ENCODE results near the gene CERS6.
"Not testable (repeated sequence)": the region's sequence is repeated elsewhere in the genome, so short reads cannot be mapped to it uniquely, and the experiment has no call there.

The CERS6 gene

DNA sequence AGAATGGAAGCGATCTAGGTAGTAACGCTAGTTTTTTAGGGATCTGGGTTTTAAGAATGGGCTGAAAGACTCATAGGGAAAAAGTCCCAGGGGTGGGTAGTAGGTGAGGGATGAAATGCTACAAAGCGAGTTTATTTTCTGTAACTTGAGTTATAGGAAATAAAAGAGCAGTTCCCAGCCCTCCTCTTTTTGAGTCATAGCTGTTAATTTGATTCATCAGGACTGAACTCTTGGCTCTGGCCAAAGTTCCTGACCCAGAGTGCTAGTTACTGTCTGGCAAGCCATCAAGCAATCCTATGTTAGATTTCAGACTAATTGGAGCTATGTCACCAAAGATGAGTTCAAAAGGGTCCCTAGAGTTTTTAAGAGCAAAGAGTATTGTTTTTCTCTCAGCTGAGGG lies 328.9 kb downstream of the CERS6 start:
- DNase-seq (ENCODE audit: extremely low read depth, low read depth) = no peak
- TF ChIP-seq, protein P1, sequence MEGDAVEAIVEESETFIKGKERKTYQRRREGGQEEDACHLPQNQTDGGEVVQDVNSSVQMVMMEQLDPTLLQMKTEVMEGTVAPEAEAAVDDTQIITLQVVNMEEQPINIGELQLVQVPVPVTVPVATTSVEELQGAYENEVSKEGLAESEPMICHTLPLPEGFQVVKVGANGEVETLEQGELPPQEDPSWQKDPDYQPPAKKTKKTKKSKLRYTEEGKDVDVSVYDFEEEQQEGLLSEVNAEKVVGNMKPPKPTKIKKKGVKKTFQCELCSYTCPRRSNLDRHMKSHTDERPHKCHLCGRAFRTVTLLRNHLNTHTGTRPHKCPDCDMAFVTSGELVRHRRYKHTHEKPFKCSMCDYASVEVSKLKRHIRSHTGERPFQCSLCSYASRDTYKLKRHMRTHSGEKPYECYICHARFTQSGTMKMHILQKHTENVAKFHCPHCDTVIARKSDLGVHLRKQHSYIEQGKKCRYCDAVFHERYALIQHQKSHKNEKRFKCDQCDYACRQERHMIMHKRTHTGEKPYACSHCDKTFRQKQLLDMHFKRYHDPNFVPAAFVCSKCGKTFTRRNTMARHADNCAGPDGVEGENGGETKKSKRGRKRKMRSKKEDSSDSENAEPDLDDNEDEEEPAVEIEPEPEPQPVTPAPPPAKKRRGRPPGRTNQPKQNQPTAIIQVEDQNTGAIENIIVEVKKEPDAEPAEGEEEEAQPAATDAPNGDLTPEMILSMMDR (IDR thresholded peaks at IDR 0.05; ENCODE audit: low read depth, low read length, missing control alignments) = no peak
- no peak overlapping the region for H3K4me3 ChIP-seq (replicated peaks; ENCODE audit: low read depth, low read length)

DNA sequence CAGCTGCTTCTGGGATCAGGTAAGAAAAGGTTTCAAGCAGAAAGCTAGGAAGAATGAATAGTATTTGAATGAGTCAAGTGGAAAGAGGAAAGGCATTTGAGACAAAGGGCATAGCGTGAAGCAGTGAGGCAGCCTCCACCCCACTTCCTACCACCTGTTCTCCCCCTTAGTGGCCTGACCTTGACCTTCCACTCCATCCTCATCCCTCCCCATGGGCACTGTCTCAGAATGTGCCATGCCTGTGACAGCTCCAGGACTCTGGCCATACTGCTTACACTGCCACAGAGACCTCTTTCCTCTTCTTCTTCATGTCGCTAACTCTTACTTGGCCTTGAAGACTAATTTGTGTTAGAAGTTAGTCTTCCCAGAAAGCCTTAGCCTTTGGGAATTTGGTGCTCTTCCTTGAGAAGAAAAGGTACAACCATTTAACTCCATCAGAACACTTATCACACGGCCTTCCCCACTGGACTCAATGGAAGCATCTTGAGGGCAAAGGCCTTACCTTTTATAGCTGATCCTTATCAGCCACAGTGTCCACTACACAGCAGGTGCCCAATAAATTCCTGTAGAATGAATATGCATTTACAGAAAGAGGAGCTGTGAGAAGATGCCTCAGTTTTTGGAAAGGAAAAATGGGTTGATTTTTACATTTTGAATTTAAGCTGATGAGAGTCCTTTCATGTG lies 331.2 kb downstream of the CERS6 start:
- no peak overlapping the region for H3K4me3 ChIP-seq (replicated peaks; ENCODE audit: low read depth, low read length)
- TF ChIP-seq, protein P1 (IDR thresholded peaks at IDR 0.05; ENCODE audit: low read depth, low read length, missing control alignments) = no peak
- no peak for DNase-seq (ENCODE audit: extremely low read depth, low read depth)

DNA sequence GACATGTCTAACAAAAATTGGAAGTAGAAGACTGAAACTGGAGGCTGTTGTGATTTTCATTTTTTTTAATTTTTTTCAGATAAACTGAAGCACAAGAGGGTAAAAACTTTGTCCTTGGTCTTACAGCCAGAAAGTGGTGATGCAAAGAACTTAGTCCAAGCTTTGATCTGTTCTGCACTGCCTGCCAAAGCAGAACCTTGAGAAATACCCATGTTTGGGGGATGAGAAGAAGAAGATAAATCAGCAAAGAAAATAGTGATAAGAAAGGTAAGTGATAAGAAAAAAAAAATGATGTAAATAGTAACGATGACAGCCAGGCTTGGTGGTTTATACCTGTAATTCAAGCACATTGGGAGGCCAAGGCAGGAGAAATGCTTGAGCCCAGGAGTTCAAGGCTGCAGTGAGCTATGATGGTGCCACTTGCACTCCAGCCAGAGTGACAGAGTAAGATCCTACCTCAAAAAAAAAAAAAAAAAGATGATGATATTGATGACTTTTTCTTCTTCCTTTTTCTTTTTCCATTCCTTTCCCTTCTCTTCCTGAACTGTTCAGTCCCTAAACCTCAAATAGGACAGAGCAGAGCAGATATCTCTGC lies 331.8 kb downstream of the CERS6 start:
- H3K4me3 ChIP-seq (replicated peaks; ENCODE audit: low read depth, low read length) = no peak overlapping the region
- TF ChIP-seq, protein P1 (IDR thresholded peaks at IDR 0.05; ENCODE audit: low read depth, low read length, missing control alignments) = no peak
- no peak for DNase-seq (ENCODE audit: extremely low read depth, low read depth)

DNA sequence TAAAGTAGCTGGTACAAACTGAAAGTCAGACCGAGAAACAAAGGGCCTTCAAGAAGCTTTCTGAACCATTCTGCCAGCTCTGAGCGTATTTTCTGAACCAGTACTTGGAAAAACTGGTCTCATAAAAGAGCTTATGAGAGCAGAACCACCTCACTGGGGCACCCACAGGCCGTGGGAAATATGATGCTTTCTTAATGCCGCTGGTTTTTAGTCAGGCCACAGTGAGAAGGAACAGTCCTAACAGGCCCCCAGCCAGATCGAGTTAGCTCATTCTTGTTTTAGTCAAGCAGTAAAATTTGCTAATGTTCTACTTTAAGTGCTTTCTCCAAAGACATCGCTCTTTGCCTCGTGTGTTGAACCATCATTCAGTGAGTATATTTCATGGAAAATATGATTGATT lies 333.7 kb downstream of the CERS6 start:
- DNase-seq (ENCODE audit: extremely low read depth, low read depth) = no peak
- TF ChIP-seq, protein P1 (IDR thresholded peaks at IDR 0.05; ENCODE audit: low read depth, low read length, missing control alignments) = no peak
- no peak overlapping the region for H3K4me3 ChIP-seq (replicated peaks; ENCODE audit: low read depth, low read length)

DNA sequence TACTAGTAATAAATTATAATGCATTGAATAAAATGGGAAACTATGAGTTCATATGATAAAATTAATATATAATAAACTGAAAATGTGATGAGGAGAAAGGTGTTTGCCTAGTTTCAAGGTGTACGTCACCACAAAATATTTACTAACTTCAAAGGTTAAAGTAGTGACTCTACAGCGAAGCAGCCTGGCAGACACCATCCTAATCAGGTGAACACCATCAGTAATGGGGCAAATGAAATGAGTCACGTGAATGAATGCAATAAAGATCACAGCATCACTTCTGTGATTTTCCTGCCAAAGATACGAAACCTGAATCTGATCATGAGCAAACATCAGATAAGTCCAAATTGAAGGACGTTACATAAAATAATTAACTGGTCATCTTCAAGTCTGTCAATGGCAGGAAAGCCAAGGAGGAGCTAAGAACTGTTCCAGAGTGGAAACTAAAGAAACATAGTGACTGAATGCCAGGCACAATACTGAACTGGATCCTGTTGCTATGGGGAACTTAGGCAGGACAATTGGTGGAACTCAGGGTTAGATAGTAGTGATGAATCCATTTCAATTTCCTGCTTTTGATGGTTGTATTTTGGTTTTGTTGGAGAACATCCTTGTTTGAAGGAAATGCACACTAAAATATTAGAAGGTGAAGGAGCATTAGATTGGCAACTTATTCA lies 334.3 kb downstream of the CERS6 start:
- TF ChIP-seq, protein P1 (IDR thresholded peaks at IDR 0.05; ENCODE audit: low read depth, low read length, missing control alignments) = no peak
- H3K4me3 ChIP-seq (replicated peaks; ENCODE audit: low read depth, low read length) = no peak overlapping the region
- no peak for DNase-seq (ENCODE audit: extremely low read depth, low read depth)

DNA sequence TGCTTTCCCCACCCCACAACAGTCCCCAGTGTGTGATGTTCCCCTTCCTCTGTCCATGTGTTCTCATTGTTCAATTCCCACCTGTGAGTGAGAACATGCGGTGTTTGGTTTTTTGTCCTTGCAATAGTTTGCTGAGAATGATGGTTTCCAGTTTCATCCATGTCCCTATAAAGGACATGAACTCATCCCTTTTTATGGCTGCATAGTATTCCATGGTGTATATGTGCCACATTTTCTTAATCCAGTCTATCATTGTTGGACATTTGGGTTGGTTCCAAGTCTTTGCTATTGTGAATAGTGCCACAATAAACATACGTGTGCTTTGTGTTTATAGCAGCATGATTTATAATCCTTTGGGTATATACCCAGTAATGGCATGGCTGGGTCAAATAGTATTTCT lies 335.1 kb downstream of the CERS6 start:
- H3K4me3 ChIP-seq (replicated peaks; ENCODE audit: low read depth, low read length); DNase-seq (ENCODE audit: extremely low read depth, low read depth): not testable (repeated sequence)

DNA sequence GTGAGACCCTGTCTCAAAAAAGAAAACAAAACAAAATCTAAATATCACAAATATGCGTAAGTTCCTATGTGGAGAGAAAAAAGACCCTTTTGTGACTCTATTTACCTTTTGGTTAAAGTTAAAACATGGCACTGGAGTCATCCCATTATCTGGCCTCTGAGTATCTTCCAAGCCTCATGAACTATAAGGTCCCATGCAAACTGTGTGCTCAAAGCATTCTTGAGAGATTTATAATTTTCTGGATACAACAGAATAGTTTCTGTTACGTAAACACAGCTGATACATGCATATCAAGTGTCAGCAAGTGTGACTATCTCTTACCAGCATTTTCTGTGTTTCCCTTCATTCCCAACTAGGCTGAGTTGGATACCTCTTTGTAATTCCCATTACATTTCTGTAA lies 337.5 kb downstream of the CERS6 start:
- H3K4me3 ChIP-seq (replicated peaks; ENCODE audit: low read depth, low read length) = no peak overlapping the region
- TF ChIP-seq, protein P1 (IDR thresholded peaks at IDR 0.05; ENCODE audit: low read depth, low read length, missing control alignments) = no peak
- no peak for DNase-seq (ENCODE audit: extremely low read depth, low read depth)
